HG03045 (cell line): Measurements from ENCODE around the gene VILL.

ENCODE experiments used
- ATAC-seq: cut with Tn5 transposase; IDR thresholded peaks from one replicate; pipeline ENCODE4 v1.9.1; 2021; ENCODE audit warnings: mild to moderate bottlenecking, moderate library complexity; ENCODE audit not compliant: unreplicated experiment

The VILL gene

GRCh38 chr3:37990527-37990926, at the start of gene VILL:
TSS of gene VILL (plus strand) at chr3:37990786. CDS start at chr3:37993673, 2,887 bp downstream.
- no peak for ATAC-seq

GRCh38 chr3:37941608-37942508, 48.7 kb upstream of the VILL start:
- ATAC-seq, result no peak

- ATAC-seq, result no peak
Measured at GRCh38 chr3:37942646-37943045, 47.9 kb upstream of the VILL start.

GRCh38 chr3:37943126-37943525, 47.5 kb upstream of the VILL start:
- ATAC-seq, result no peak

- no peak for ATAC-seq
Measured at GRCh38 chr3:37943631-37944314, 46.8 kb upstream of the VILL start.

DNA sequence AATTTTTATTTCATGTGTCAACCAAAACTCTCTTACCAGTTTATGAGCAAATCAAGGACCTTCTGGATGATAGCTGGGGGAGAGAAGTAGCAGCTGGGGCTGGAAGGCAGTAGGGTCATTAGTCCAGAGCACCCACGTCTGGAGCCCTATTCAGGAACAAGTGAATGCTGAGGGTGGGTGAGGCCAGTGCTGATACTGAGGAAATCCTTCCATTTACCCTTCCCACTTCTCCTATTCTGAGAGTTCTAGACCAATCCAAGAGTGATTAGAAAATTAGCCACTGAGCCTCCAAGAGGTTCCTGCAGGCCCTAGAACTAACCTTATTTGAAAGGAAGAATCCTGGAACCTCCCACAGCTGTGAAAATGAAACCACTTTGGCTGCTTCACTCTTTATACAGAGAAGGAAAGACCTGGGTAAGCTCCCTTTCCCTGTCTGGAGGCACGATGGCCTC, 46.2 kb upstream of the VILL start:
- ATAC-seq, result no peak

- no peak for ATAC-seq
Measured at GRCh38 chr3:37945156-37945806, 45.3 kb upstream of the VILL start.

- ATAC-seq, result no peak
Measured at GRCh38 chr3:37945807-37946530, 44.6 kb upstream of the VILL start.

DNA sequence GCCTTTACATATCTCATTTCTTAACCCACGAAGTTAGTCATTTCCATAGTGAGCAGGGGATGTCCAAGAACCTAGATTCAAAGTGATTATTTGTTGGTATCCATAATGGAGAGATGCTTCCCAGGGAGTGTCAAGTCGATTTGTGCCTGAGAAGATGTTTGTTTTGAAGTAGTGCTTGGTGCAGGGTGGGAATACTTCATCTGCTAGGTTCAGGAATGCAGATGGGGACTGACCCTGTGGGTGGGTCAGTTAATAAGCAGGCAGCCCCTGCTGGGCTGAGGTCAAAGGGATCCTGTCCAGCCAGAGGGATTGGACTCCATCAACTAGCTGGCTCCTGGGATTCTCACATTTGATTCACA, 44.1 kb upstream of the VILL start:
- ATAC-seq, result no peak

- ATAC-seq, result no peak
Measured at GRCh38 chr3:37949866-37950265, 40.7 kb upstream of the VILL start.

DNA sequence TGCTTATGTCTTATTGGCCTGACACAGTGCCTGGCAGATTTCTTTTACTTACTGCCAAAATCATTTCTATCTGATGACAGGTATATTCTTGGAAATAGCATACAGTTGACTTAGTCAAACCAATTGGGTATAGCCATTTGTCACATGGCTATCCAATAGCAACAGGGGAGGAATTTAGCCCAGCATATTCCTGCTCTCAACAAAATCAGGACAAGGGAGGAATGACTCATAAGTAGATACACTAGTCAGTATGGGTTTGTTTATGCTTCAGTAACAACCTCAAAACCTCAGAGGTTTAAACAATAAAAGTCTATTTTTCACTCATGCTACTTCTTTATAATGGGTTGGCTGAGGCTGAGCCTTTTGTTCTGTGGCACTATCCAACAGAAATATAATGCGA, 38.0 kb upstream of the VILL start:
- ATAC-seq, result no peak

DNA sequence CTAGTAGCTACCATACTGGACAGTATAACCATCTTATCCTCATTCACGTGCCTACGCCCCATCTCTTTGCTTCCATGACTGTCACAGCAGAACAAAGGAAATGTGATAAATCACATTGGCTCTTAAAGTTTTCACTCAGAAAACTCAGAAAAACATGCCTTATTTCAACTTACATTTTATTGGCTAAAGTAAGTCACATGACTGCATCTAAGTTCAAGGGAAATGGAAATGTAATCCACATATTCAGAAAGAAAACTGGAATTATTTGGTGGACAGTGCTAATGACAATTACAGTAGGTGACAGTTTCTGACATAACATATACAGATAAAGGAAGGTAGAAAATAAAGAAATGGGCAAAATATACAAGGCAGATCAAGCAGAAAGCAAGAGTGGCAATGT, 37.4 kb upstream of the VILL start:
- no peak for ATAC-seq

GRCh38 chr3:37953707-37954394, 36.7 kb upstream of the VILL start:
- no peak for ATAC-seq

GRCh38 chr3:37954881-37955280, 35.7 kb upstream of the VILL start:
- ATAC-seq, result no peak

- ATAC-seq, result no peak
Measured at GRCh38 chr3:37955918-37956707, 34.5 kb upstream of the VILL start.

- ATAC-seq, result no peak
Measured at GRCh38 chr3:37956723-37957538, 33.7 kb upstream of the VILL start.

GRCh38 chr3:37957539-37957936, 33.0 kb upstream of the VILL start:
- no peak for ATAC-seq

GRCh38 chr3:37961622-37962431, 28.8 kb upstream of the VILL start:
- no peak for ATAC-seq
